Stimulated activated CD8-positive, alpha-beta memory T cell treated with anti-CD3 and anti-CD28 coated beads, Interleukin-12 subunit alpha, Interleukin-12 subunit beta, amount 100 ng/mL, for 24 hours (primary cell): ENCODE results near the gene TPRA1.

Experiments
- DNase-seq: peaks from one replicate; pipeline ENCODE4 v3.0.0-alpha.2; 2020; ENCODE audit errors: extremely low read depth

TPRA1 gene

GRCh38 chr3:127590593-127591465 is at the start of gene TPRA1:
Gene TPRA1, minus strand, starts transcription at chr3:127590733. Its CDS starts 10,587 bp downstream, at chr3:127580146.
- DNase-seq = peak; percentile 59

DNA sequence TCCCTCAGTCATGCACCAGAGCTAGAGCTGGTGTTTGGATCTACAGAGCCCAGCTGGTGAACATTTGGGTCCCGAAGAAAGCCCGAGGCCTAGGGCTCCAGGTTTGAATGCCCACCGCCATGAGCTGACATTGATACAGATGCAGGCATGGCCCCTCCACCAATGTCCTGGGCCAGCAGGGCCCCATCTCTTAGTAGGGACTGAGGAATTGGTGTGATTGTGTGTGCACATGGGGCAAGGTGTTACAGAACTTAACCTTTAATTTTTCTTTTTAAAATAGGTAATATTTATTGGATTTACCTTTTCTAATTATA is 49.5 kb upstream of the TPRA1 start:
- no peak for DNase-seq

DNA sequence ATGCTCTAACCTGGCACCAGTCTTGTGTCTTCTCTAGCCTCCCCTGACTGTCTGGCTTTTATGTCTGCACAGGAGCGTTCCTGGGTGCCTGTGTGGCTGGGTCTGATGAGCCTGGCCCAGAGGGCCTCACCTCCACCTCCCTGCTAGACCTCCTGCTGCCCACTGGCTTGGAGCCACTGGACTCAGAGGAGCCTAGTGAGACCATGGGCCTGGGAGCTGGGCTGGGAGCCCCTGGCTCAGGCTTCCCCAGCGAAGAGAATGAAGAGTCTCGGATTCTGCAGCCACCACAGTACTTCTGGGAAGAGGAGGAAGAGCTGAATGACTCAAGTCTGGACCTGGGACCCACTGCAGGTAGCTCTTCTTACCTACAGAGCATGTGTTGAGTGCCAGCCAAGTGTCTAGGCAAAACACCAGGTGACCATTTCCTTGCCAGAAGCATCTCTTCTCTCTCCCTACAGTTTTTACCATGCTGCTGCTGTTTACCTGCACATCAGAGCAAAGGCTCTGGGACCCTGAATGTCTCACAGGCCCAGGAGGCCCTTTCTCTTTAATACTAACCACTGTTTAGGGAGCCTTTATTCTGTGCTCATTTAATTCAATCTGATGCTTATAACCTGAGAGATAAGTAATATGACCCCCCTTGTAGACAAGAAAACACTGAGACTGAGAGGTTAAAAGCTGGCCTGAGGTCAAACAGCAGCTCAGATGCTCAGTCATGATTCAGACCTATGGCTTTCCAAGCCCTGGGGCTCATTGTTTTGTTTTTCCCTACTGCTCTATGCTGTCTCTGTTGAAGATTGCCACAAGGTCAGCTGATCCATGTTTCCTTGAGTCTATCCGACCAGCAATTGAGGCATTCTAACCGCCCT is 48.9 kb upstream of the TPRA1 start:
- DNase-seq = no peak

DNA sequence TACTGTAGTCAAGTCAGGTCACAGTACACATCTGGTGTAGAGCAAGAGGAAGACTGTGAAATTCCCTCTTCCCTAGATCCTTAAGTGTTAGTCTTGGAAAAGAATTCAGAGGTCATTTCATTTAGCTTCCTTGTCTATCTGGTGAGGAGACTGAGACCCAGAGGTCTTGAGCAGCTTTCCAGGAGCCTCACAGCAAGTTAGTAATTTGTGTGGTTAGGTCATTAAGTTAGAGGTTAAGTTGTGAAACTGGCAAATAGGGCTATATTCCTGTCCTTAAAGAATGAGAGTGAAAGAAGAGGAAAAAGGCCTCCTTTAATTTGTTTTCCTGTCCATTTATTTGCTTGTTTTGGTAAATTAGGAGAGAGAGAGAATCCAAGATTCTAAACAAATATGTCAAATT is 47.4 kb upstream of the TPRA1 start:
- no peak for DNase-seq

DNA sequence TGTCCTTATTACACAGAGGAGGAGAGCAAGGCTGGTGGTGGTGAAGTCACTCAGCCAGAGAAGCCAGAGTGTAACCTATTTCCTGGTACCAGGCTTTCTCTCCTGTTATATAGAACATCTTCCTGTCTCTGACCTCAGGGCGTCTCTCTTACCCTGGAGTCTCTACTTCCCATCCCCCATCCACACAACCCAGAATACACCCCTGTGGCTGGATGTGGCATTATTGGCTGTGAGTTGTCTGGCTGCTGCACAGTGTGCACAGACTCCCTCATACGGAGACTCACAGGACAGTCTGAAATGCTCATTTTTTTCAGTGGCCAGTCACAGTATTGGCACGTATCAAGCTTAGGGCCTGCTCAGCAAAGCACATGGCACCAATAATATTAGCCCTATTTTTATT is 47.0 kb upstream of the TPRA1 start:
- DNase-seq = no peak

GRCh38 chr3:127634653-127635052 is 44.1 kb upstream of the TPRA1 start:
- no peak for DNase-seq

GRCh38 chr3:127632035-127632820 is 41.7 kb upstream of the TPRA1 start:
- no peak for DNase-seq

DNA sequence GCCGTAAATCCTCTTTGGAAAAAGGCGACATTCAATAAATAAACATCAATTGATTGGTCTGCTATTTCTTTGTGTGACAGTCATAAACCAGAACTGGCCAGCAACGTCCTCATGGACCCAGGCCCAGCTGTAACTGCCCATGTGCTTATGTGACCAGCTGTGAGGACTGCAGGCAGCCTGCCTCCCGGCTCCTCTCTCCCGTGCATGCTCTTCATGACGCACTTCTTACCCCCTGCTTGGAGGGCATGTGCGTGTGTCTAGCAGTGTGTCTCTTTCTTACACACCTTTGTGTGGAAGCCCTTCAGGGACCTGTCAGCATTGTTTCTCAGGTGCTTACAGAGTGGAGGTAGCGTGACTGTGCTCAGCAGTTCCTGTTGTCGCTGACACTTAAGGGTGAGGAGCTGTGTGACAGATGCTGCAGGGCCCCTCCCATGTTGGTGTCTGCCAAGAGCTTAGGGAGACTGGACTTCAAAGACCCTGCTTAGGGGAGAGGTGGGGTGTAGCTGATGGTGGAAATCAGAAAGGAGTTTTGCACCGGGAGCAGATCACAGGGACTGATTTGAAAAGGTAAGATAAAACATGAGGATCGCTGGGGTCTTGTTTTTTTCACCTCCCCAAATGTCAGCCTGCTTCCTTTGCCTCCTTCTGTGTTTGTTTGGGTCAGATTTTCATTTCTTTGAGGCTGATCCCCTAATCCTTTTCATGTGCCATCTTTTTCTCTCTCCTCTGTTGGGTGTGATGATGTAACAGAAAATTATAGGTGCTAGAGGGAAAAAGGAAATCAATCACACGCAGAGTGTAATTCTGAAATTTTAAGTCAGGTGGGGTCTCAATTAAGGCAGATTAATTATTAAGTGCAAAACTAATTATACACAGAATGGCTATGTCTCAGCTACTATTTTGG is 40.5 kb upstream of the TPRA1 start:
- no peak for DNase-seq

GRCh38 chr3:127629467-127630403 is 39.2 kb upstream of the TPRA1 start:
- DNase-seq = peak; percentile 11

- no peak for DNase-seq
These were observed 38.4 kb upstream of the TPRA1 start, which contains the start of gene PODXL2 for GRCh38 chr3:127628788-127629466. Gene PODXL2, plus strand, starts transcription at chr3:127629185. Its CDS starts 35 bp downstream, at chr3:127629220.

GRCh38 chr3:127628426-127628787 is 37.9 kb upstream of the TPRA1 start:
- DNase-seq = no peak

DNA sequence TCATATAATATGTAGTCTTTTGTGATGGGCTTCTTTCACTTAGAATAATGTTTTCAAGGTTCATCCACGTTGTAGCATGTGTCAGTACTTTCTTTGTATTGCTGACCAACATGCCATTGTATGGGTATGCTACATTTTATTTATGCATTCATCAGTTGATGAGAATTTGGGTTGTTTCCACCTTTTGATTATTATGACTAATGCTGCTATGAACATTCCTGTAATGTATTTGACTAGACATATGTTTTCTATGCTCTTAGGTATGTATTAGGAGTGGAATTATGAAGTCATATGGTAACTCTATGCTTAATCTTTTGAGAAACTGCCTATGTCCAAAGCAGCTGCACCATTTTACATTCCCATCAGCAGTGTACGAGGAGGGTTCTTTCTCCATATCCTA is 35.3 kb upstream of the TPRA1 start:
- no peak for DNase-seq

DNA sequence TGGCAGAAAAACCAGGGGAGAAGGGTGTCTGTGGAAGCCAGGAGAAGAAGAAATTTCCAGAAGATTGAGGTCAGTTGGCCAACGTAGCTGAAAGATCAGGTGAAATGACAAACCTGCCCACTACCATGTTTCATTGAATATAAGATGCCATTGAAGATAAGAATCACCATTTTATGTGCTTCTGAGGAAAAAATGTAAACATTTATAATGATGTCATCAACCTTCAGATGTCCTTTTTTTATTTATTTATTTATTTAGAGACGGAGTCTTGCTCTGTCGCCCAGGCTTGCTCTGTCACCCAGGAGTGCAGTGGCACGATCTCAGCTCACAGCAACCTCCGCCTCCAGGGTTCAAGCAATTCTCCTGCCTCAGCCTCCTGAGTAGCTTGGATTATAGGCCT is 33.5 kb upstream of the TPRA1 start:
- no peak for DNase-seq

- no peak for DNase-seq
These were observed 32.4 kb upstream of the TPRA1 start for GRCh38 chr3:127622772-127623576.

GRCh38 chr3:127622031-127622430 is 31.5 kb upstream of the TPRA1 start:
- no peak for DNase-seq

GRCh38 chr3:127620637-127621375 is 30.3 kb upstream of the TPRA1 start:
- DNase-seq = no peak

GRCh38 chr3:127618891-127619290 is 28.4 kb upstream of the TPRA1 start:
- DNase-seq = no peak
